GM21717 (cell line): ENCODE results near the gene SLC17A5.
A peak's percentile ranks its signal among the peaks of the same experiment; 100 is the strongest.
"Not testable (repeated sequence)": the region's sequence is repeated elsewhere in the genome, so short reads cannot be mapped to it uniquely, and the experiment has no call there.

ENCODE experiments used
- ATAC-seq: cut with Tn5 transposase; IDR thresholded peaks from one replicate; pipeline ENCODE4 v1.9.1; 2021; ENCODE audit warnings: mild to moderate bottlenecking, moderate library complexity; ENCODE audit not compliant: unreplicated experiment

The SLC17A5 gene, protein sequence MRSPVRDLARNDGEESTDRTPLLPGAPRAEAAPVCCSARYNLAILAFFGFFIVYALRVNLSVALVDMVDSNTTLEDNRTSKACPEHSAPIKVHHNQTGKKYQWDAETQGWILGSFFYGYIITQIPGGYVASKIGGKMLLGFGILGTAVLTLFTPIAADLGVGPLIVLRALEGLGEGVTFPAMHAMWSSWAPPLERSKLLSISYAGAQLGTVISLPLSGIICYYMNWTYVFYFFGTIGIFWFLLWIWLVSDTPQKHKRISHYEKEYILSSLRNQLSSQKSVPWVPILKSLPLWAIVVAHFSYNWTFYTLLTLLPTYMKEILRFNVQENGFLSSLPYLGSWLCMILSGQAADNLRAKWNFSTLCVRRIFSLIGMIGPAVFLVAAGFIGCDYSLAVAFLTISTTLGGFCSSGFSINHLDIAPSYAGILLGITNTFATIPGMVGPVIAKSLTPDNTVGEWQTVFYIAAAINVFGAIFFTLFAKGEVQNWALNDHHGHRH

DNA sequence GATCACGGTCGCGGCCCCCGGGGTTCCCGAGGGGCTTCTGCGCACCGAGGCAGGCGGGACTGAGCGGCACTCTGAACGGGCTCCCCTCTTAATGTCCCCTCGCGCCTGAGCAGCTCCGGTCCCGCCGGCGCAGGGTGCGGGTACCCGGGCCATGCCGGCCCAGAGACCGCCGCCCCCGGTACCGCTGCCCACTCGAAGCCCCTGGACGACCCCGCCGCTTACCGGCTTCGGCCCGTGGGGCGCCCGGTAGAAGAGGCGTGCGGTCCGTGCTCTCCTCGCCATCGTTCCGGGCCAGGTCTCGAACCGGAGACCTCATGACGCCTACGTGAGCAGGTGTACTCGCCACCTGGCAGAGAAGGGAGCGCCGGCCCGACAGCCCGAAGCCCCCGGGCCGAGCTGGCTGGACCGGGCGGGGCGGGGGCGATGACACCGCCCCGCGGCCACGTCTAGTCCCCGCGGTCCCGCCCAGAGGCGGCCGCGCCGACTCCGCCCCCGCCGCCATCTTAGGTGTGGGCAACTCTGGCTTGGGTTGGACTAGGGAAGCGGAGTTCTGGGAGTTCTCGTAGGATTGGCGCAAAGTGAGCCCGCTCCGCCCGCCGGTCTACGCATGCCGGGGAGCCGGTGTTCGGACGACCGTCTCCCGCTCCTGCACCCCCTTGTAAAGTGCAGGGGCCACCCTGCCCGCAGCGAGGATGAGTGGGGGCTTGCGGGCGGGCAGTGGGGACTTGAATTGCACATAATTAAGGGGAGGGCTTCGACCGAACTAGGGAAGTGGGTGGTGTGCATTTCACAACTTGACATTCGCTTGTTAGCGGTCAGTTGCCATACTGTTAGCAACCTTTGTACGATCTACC lies at the start of gene SLC17A5:
Gene SLC17A5, minus strand, starts transcription at position 422 of the 854 bp plus-strand sequence. Its CDS starts 106 bp downstream, at position 316.
- peak; percentile 90 for ATAC-seq

DNA sequence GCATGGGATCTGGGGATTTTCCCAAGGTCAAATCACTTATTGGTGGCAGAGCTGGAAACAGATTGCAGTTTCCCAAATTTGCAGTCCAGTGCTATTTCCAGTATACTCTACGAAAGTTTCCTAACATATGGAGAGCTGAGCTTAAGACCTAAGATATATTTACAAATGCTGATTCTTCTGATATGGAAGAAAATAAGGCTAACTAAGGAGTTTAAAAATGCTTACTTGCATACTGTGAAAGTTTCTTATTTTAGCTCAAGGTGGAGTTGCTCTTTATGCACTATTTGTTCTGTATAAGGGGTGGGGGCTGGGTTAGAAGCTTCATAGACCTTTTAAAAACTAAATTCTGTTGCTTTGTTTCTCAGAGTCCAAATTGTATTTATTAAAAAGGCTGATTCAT lies 49.7 kb upstream of the SLC17A5 start:
- no peak for ATAC-seq

DNA sequence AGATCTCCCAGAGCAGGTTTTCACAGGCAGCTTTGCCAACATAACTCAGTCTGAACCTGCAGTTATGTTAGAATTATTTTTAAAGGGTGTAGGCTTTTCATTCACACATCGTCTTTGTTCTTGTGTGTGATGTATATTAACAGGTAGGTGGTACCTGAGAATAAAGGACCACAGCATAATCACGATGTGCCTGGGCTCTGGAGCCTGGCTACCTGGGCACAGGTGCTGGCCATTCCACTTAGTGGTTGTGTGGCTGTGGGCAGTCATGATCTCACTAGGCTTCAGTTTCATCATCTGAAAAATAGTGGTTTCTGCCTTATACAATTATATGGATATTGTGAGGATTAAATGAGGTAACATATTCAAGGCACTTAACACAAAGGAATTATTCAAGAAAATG lies 48.7 kb upstream of the SLC17A5 start:
- ATAC-seq, result no peak

DNA sequence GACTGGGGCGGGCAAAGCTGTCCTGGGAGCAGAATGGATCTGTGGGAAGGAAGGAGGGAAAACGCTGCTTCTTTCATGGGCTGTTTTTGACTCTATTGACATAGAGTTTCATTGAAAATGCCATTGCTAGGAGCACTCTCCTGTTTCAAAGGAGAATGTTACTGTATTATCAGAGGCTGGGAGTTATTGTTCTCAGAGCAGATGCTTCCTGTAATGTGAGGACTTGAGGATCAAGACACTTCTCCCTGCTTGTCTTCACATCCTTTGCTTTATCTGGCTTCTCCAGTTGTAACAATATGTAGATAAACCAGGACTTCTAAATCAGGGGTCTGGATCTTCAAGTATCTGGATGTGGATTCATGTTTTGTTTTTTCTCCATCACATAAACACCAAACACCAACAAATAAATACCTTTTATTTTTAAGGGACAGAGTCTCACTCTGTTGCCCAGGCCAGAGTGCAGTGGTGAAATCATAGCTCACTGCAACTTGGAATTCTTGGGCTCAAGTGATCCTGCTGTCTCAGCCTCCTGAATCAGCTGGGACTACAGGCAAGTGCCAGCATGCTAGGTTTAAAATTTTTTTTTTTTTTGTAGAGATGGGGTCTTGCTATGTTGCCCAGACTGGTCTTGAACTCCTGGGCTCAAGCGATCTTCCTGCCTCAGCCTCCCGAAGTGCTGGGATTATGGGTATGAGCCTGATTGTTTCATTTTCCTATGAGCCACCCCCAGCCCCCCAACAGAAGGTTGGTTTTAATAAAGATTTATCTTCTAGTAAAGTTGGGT lies 46.1 kb upstream of the SLC17A5 start:
- ATAC-seq, result no peak

DNA sequence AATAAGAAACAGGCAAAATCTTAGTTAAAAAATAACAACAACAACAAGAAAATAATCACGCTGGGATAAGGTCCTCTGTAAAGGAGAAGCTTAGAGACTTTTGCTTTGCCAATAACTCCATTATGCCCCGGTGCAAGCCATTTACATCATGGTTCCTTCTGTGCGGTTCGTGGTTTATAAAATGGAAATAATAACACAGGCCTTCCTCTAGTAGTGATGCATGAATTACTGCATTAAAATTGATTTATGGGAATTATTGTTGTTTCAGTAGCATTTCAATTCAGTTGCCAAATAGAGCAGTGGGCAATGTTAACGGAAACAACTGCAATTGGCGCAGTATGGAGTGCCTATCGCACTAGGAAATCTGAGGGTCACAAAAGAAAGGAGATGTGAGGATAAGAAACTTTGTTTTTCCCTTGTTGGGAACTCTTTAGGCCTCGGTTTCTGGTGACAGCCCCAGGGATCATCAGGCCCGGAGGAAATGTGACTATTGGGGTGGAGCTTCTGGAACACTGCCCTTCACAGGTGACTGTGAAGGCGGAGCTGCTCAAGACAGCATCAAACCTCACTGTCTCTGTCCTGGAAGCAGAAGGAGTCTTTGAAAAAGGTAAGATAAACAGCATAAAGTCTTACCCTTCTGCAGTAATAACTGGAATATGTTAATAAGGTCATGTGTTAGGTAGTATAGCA lies 43.3 kb upstream of the SLC17A5 start:
- peak; percentile 39 for ATAC-seq

DNA sequence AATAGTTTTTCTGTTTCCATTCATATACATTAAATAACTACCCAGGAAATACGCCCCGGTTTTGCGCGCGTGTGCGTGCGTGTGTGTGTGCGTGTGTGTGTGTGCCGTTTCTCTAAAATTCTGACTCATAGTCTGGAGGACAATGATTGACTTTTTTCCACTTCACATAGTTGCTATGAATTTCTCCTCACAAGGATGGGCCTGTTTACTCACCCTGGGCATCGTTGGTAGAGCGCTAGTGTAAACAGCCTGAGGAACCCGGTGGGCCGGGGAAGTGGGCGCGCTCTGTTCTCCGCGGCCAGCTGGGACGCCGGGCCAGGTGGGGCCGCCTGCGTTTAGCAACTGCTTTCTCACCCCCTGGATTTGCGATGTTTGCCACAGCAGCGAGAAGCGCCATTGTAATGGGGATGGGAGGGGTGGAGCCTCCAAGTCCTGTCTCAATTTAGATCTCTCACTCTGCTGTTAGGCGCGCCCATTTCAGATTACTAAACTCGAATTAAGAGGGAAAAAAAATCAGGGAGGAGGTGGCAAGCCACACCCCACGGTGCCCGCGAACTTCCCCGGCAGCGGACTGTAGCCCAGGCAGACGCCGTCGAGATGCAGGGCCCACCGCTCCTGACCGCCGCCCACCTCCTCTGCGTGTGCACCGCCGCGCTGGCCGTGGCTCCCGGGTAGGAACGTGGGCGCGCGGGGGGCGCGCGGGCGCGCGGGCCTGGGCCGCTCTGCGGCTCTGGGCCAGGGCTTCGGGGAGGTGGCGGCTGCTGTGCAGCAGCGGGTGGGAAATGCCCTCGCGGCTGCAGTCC lies 42.0 kb upstream of the SLC17A5 start, which contains the start of gene CD109:
Gene CD109, plus strand, starts transcription at position 585 of the 803 bp plus-strand sequence. Its CDS starts 13 bp downstream, at position 598.
- peak; percentile 51 for ATAC-seq

DNA sequence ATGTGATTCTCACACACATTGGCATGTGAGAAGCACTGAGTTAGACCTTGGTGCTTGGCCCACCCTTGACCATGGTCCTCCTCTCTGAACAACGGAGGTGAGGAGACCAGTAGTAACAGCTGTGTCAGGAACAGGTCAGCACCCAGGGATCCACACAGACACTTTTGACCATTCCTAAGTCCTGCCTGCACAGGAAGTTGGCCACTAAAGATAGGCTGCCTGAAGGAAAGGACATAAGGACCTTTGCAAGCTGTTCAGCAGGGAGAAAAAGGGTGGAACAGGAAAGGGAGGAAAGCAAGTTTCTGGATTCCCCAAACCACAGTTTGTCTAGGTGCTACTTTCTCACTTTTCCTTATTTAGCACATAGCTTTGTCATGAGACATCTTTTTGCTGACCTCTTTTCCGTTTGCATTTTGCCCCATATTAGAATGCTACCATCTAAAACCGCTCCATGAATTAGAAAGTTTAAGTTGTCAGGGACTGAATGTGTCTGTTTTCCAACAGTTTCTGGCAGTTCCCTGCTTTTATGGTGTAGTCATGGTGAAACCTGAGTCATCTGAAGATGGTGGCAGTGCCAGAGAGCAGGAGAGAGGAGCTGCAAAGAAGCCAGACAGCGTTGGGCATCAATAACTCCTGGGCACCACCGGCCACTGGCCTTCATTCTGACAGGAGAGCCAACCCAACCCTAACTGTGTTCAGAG lies 41.1 kb upstream of the SLC17A5 start:
- ATAC-seq, result no peak

DNA sequence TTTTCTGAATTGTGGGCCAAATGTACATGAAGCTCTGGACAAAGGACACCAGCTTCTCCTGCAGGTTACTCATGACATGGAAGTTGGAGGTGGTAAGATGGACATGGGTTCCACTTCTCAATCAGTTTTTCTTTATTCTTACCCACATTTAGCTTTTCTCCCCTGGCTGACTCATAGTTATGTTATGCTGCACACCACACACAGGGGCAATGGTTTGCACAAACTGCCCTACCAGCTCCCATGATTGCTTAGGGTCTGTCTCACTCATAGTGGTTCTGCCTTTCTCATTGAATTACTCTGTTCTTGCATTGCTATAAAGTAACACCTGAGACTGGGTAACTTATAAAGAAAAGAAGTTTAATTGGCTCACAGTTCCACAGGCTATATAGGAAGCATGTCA lies 37.7 kb upstream of the SLC17A5 start:
- ATAC-seq, result no peak

DNA sequence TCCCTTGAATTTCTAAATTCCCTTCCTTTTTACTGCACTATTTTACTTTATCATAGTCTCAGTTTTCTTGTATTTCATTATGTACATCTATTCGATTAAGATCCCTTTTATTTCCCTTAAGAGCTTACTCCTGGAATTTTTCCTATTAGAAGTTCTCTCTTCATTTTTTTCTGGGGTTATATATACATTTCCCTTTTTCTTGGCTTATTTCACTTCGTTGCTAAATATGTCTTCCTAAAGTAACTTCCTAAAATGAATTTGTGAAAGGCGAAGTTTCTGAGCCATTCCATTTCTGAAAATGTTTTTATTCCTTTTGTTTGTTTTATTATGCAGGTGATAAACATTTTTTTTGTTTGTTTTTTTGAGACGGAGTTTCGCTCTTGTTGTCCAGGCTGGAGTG lies 36.3 kb upstream of the SLC17A5 start:
- no peak for ATAC-seq

DNA sequence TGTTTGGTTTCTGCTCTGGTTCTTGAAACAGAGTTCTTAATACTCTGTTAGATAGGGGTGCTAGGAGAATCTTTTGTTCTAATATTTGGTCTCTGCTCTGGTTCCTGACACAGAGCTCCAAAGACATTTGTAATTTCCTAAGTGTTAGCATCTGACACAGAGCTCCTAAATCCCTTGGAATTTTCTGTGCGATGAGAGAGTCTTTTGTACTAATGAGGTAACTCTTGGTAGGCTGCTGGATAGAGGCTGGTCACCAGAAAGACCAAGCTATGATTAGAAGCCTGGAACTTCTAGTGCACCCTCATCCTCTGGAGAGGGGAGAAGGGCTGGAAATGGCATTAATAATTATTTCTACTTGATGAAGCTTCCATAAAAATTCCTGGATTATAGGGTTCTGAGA lies 34.6 kb upstream of the SLC17A5 start:
- ATAC-seq, result no peak

DNA sequence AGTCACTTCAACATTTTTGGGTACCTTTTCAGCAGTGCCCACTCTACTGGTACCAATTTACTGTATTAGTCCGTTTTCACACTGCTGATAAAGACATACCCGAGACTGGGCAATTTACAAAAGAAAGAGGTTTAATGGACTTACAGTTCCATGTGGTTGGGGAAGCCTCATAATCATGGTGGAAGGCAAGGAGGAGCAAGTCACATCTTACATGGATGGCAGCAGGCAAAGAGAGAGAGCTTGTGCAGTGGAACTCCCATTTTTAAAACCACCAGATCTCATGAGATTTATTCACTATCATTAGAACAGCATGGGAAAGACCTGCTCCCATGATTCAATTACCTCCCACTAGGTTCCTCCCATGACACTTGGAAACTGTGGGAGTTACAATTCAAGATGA lies 29.8 kb upstream of the SLC17A5 start:
- ATAC-seq, result not testable (repeated sequence)

DNA sequence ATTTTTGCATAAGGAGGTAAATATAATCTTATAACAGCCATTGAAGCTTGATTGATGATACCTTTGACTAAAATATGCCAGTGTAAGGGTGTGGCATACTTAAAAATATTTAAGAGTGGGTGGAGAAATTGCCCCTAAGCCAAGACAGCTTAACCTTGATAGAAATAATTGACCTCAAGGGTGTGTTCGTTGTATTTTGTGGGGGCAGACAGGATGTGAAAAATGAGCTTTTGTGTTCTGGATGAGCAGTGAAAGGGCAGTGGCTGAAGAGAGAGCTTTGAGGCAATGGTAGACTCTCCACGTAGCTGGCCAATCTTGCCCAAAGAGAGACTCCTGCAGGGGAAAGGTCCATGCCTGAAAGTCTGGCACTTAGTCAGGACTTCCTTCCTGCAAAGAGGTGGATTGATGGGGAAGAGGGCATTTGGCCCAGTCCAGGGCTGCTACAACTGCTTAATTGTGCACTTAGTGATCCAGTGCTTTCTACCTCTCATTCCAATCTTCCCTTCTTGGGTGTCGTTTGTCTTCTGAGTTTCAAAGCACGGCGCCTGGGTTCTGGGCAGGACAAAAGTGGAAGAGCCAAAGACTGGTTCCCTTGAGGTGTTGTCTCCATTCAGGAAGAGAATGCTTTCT lies 26.6 kb upstream of the SLC17A5 start:
- ATAC-seq, result no peak

DNA sequence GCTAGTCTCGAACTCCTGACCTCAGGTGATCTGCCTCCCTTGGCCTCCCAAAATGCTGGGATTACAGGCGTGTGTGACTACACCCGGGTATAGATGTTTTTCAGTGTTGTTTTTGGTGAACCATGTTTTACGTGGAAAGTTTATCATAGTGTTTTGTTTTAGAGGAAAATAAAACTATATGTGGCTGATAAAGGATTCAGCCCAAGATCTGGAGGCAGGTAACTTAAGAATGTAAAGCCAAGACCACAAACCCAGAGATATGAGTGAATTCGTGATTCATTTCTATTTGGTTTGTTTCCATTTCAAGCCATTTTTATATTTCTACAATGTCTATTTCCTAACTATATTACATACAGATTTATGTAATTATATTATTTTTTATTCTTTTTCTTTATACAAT lies 26.1 kb upstream of the SLC17A5 start:
- not testable (repeated sequence) for ATAC-seq

DNA sequence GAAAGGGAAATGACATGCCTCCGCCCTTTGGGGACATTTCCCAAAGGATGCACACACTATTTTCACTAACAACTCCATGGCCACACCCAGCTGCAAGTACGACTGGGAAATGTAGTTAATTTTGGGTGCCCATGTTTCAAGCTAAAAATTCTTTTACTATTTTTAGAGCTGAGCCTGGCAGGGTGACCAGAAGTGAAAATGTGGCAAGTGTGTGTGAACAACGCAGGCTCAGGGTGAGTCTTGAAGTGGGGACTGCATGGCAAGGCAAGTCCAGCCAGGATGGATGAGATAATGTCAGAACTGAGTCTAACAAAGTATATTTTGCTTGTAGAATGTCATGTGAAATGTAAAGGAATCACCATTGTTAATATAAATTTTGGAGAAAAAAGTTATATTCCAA lies 25.2 kb upstream of the SLC17A5 start:
- ATAC-seq, result no peak

DNA sequence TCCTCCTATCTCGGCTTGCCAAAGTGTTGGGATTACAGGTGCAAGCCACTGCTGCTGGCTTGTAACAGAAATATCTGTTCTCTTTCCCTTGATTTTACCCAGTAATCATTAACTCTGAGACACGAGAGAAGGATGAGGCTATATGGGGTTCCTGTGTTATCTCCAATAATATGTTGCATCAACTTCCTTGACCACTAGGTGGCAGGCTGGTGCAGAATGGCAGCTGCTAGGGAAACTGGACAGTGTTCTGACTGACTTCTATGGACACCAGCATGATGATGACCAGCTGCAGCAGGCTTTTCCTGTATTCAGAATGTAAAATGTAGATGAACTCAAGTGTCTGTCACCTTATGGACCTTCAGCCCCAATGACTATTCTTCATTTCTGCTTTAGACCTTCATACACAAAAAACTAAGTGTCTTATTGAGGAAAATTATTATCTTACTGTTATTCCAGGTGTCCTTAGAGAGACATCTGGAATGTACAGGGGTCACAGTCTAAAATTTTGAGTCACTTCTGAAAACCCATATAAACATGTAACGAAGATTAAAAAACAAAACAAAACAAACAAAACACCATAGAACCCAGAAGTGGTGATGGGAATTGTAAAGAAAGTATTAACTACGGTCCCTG lies 21.8 kb upstream of the SLC17A5 start:
- ATAC-seq, result peak; percentile 97

DNA sequence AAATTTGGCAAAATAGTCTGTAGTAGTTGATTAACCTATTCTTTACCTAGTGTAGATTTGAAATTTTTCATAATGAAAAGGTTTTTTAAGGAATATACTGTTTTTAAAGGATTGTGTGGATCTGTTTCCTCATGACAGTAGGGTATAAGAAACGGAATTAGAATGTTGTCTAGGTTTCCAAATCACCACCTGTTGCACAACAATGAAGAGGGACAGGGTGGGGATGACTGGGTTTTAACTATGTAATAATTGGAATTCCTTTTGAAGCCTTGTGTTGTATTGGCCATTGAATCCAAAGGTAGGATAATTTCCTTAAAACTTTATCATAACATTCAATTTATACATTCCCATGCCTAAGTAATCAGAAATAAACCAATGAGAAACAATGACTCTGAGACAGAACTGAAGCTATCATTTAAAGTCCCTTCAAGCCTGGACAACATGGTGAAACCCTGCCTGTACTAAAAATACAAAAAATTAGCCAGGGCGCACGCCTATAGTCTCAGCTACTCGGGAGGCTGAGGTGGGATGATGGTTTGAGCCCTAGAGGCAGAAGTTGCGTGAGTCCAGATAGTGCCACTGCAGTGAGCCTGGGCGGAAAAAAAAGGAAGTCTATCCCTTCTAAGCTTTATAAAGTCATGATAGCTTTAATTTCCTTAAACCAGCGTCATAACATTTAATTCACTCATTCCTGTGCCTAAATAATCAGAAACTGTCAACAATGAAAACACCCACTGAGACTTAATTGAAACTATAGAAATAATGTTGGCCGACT lies 18.3 kb upstream of the SLC17A5 start:
- ATAC-seq, result no peak

DNA sequence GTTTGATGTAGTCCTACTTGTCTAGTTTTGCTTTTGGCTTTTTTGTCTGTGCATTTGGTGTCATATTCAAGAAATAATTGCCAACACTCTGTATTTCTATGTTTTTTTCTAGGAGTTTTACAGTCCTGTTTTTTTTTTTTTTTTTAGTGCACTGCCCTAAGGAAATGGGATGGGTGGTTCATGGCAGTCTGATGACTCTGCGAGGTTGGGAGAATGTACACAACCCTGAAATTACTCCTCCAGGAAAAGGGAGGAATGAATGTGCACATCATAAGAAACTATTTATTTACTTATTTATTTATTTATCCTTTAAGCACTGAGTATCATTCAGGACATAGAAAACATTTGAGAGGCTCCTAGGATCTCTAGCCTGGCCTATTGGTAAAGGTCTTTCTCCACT lies 15.2 kb upstream of the SLC17A5 start:
- no peak for ATAC-seq
